GM12878 (cell line): ENCODE results near the gene TLR9. TPM values are rescaled to one million over a fixed set of nuclear protein-coding genes. Genes with fewer than 3 reads are reported as not detected.

Source experiments
- ATAC-seq: fragments of 200-7000 bp; cut with Tn5 transposase; 3 replicates; pipeline ENCODE4 v1.9.1; 2020; ENCODE audit warnings: mild to moderate bottlenecking, moderate library complexity
- BruUV-seq: library from RNA; stranded (reverse); fragments of 400-500 nt; replicated peaks from 2 replicates; lab custom pipeline; 2021; lab: Mats Ljungman, UMichigan
- CTCF ChIA-PET: fragments of 300-600 bp; sonication (Branson Sonifier 250); formaldehyde crosslinking; extraction: SDS; loops from one replicate; lab custom pipeline; 2021; ENCODE audit warnings: inconsistent platforms; lab: Yijun Ruan, JAX
- POLR2A ChIA-PET: fragments of 350-600 bp; formaldehyde crosslinking; extraction: SDS; loops from one replicate; lab custom pipeline; 2021; ENCODE audit warnings: inconsistent platforms; lab: Charles Lee
- RAD21 ChIA-PET: fragments of 300-600 bp; sonication (Branson Sonifier 250); formaldehyde crosslinking; loops from one replicate; lab custom pipeline; 2023; ENCODE audit warnings: antibody characterized with exemption; ENCODE audit not compliant: unreplicated experiment; lab: Charles Lee
- SMC1A ChIA-PET: fragments of 300-600 bp; sonication (Branson Sonifier 250); formaldehyde crosslinking; loops from one replicate; lab custom pipeline; 2023; ENCODE audit not compliant: unreplicated experiment, uncharacterized antibody; lab: Charles Lee
- DNase-seq: peaks from one replicate; pipeline ENCODE4 v3.0.0-alpha.2; 2011; ENCODE audit warnings: low read depth, low spot score
- FAIRE-seq: peaks from 3 replicates; lab custom pipeline; 2011; peaks lifted over from hg19 to GRCh38; lab: Jason Lieb, UNC
- H2AFZ ChIP-seq: 2 replicates; pipeline ENCODE4 v1.6.0; 2011; ENCODE audit warnings: low read depth, low read length, control low read depth; ENCODE audit not compliant: control insufficient read depth
- H3K27ac ChIP-seq: 2 replicates; pipeline ENCODE4 v1.5.1; 2011; ENCODE audit warnings: control low read depth; ENCODE audit not compliant: control insufficient read depth, insufficient read depth
- H3K27me3 ChIP-seq, 2 experiments: replicated peaks in 1 of 2; 2 replicates each; pipeline versions ENCODE4 v1.6.0 to v1.6.1; 2011; ENCODE audit warnings: low read length in 1 of 2; ENCODE audit not compliant: control insufficient read depth in 2 of 2, insufficient read depth in 2 of 2
- H3K36me3 ChIP-seq, 2 experiments: 2 replicates each; pipeline ENCODE4 v1.5.1; 2011; ENCODE audit warnings: low read length in 1 of 2; ENCODE audit not compliant: control insufficient read depth in 2 of 2, insufficient read depth in 2 of 2
- H3K4me1 ChIP-seq: 2 replicates; pipeline ENCODE4 v1.6.1; 2011; ENCODE audit warnings: mild to moderate bottlenecking, low read length, moderate library complexity, mixed read lengths; ENCODE audit not compliant: control insufficient read depth, insufficient read depth
- H3K4me2 ChIP-seq: 2 replicates; pipeline ENCODE4 v1.6.0; 2011; ENCODE audit warnings: control low read depth; ENCODE audit not compliant: control insufficient read depth, insufficient read depth
- H3K4me3 ChIP-seq: fragments of 200-600 bp; sonication (generic); 2 replicates; pipeline ENCODE4 v1.5.1; 2016
- H3K79me2 ChIP-seq: 2 replicates; pipeline ENCODE4 v1.6.0; 2011; ENCODE audit warnings: low read length; ENCODE audit not compliant: control insufficient read depth, insufficient read depth
- H3K9ac ChIP-seq: 2 replicates; pipeline ENCODE4 v1.8.0; 2011; ENCODE audit warnings: low read length, control low read depth, mixed read lengths; ENCODE audit not compliant: control insufficient read depth, insufficient read depth
- H3K9me3 ChIP-seq: replicated peaks from 3 replicates; pipeline ENCODE4 v1.5.1; 2011; ENCODE audit warnings: mild to moderate bottlenecking, low read length; ENCODE audit not compliant: control insufficient read depth, insufficient read depth
- H4K20me1 ChIP-seq: 2 replicates; pipeline ENCODE4 v1.6.0; 2011; ENCODE audit not compliant: control insufficient read depth, insufficient read depth
- SIX5 ChIP-seq: IDR thresholded peaks from 2 replicates; pipeline ENCODE4 v1.6.1; 2011; ENCODE audit warnings: mild to moderate bottlenecking, low read depth, low read length, moderate library complexity; ENCODE audit not compliant: severe bottlenecking
- WGBS: methylation state at CpG from one replicate; pipeline ENCODE4 v1.1.6; 2016; ENCODE audit warnings: low lambda C conversion rate; ENCODE audit not compliant: insufficient replicate concordance, insufficient coverage; ENCODE audit errors: missing lambda C conversion rate; 5-methylcytosine and 5-hydroxymethylcytosine counted together
- in situ Hi-C: fragments of 300-500 bp; cut with MboI; formaldehyde crosslinking; loops from 9 replicates; pipeline ENCODE4 v1.14.3; 2018; ENCODE audit warnings: mixed read lengths
- intact Hi-C: fragments of 100-400 bp; cut with micrococcal nuclease; formaldehyde crosslinking; loops from one replicate; pipeline ENCODE4 v1.14.2; 2022; ENCODE audit not compliant: unreplicated experiment
- polyA plus RNA-seq, 11 experiments: library from polyadenylated mRNA; depleted of rRNA in 4 of 11; unstranded in 6 of 11; stranded (reverse) in 5 of 11; fragments of >200 nt; fragmentation: Nextera tagmentation in 4 of 11; fragmentation: Illumina TruSeq in 1 of 11; extraction: Ambion mirVana in 4 of 11; extraction: Trizol in 1 of 11; gene quantifications; 1 replicate in 1 of 11; 2 replicates in 10 of 11; pipeline versions ENCODE4 v1.2.1 to v1.2.3, GENCODE V29; 2011 to 2016; ENCODE audit warnings: inconsistent platforms in 2 of 11, missing spikeins in 2 of 11, low read depth in 1 of 11
- total RNA-seq, 4 experiments: library from RNA; depleted of rRNA in 3 of 4; stranded (reverse); fragments of >200 nt in 3 of 4; fragmentation: Illumina TruSeq in 1 of 4; extraction: Trizol in 1 of 4; gene quantifications; 2 replicates each; pipeline versions ENCODE4 v1.2.1 to v1.2.3, GENCODE V29; 2013 to 2021
- TF ChIP-seq, protein P1 (sequence below): fragments of 450-650 bp; IDR thresholded peaks from 2 replicates; pipeline ENCODE4 v1.6.1; 2017; ENCODE audit warnings: antibody characterized with exemption, mild to moderate bottlenecking, moderate library complexity

Gene TLR9
- total and polyA plus RNA-seq, 10 of the 15 experiments (the other 5 are each of a cell fraction or from before 2014, with no cell fraction given): 0.10 to 4.8 (median 0.53) TPM; not detected in 1

- H3K79me2 ChIP-seq: peaks cover 4% of the 10 kb centered on the region
- H3K4me3 ChIP-seq: no peak overlapping the region
- H3K4me1 ChIP-seq: peaks cover 37% of the 10 kb centered on the region
- CTCF ChIA-PET: interaction anchor here (1.2 to 1.5 kb wide), 3 partner anchors 10 to 30 kb away, joined by 3 to 4 read pairs (median 3); no protein-coding TSS in a partner anchor
- SMC1A ChIA-PET: interaction anchor here (1.4 kb wide), 2 partner anchors 9 to 10 kb away, joined by 3 to 5 read pairs; no protein-coding TSS in a partner anchor
- BruUV-seq: no TSS peak
- in situ Hi-C loops: no loop called here
- H2AFZ ChIP-seq: no peak overlapping the region
- FAIRE-seq (no peak), ATAC-seq (no peak), DNase-seq (no peak)
- no peak overlapping the region for H3K27ac ChIP-seq
- no peak overlapping the region for H3K4me2 ChIP-seq
- RAD21 ChIA-PET: interaction anchor here (1.0 kb wide), 1 partner anchor 27 kb away, joined by 5 read pairs; no protein-coding TSS in a partner anchor
- intact Hi-C loops: no loop called here
- no peaks in the 10 kb centered on the region for H3K27me3 ChIP-seq
- WGBS: 100% methylated on average over 1 of the region's 1 CpG
- TF ChIP-seq, protein P1, sequence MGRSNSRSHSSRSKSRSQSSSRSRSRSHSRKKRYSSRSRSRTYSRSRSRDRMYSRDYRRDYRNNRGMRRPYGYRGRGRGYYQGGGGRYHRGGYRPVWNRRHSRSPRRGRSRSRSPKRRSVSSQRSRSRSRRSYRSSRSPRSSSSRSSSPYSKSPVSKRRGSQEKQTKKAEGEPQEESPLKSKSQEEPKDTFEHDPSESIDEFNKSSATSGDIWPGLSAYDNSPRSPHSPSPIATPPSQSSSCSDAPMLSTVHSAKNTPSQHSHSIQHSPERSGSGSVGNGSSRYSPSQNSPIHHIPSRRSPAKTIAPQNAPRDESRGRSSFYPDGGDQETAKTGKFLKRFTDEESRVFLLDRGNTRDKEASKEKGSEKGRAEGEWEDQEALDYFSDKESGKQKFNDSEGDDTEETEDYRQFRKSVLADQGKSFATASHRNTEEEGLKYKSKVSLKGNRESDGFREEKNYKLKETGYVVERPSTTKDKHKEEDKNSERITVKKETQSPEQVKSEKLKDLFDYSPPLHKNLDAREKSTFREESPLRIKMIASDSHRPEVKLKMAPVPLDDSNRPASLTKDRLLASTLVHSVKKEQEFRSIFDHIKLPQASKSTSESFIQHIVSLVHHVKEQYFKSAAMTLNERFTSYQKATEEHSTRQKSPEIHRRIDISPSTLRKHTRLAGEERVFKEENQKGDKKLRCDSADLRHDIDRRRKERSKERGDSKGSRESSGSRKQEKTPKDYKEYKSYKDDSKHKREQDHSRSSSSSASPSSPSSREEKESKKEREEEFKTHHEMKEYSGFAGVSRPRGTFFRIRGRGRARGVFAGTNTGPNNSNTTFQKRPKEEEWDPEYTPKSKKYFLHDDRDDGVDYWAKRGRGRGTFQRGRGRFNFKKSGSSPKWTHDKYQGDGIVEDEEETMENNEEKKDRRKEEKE: no peak
- TF ChIP-seq SIX5: no peak
- H3K9me3 ChIP-seq: no peaks in the 10 kb centered on the region
- H4K20me1 ChIP-seq: no peaks in the 10 kb centered on the region
- POLR2A ChIA-PET: interaction anchor here (0.8 to 7.8 kb wide), 3 partner anchors 10 to 30 kb away, joined by 3 to 60 read pairs (median 4); partner anchors contain the start of gene WDR82
- peaks cover 19 to 25% of the 10 kb centered on the region in 2 experiments for H3K36me3 ChIP-seq
- H3K9ac ChIP-seq: no peak overlapping the region
These were observed 24.7 kb upstream of the TLR9 start for GRCh38 chr3:52250122-52250521.
